Cardiac septum (tissue), 1 donor: ENCODE results near the gene DAAM1. TPM values are rescaled to one million over a fixed set of nuclear protein-coding genes. Genes with fewer than 3 reads are reported as not detected.

ENCODE experiments used
- DNase-seq: peaks from one replicate; pipeline ENCODE4 v3.0.0-alpha.2; 2020; ENCODE audit warnings: low spot score
- intact Hi-C: fragments of 100-400 bp; cut with DNase I; formaldehyde crosslinking; loops from one replicate; pipeline ENCODE4 v1.14.0; 2022
- total RNA-seq: library from RNA; stranded (reverse); fragmentation: NEBNext Ultra II Directional; extraction: Animal tissue kit (Norgen Biotek cat#: 25700); gene quantifications from one replicate; pipeline ENCODE4 v1.2.1, GENCODE V29; 2021
- donor health status: DM: no; HTN: no; CAD: no.

The DAAM1 gene
- total RNA-seq, 1 donor from 2014 or later = 83.8 TPM

- intact Hi-C loops = no loop called here
- DNase-seq = no peak
Observed at GRCh38 chr14:59273737-59274136, 85.3 kb downstream of the DAAM1 start.

GRCh38 chr14:59274991-59275391 lies 86.5 kb downstream of the DAAM1 start:
- intact Hi-C loops = no loop called here
- no peak for DNase-seq

GRCh38 chr14:59275668-59276067 lies 87.2 kb downstream of the DAAM1 start:
- no peak for DNase-seq
- intact Hi-C loops = loop anchor here (2.0 kb wide), 1 partner anchor 17 kb away; no protein-coding TSS in a partner anchor

GRCh38 chr14:59276235-59276634 lies 87.8 kb downstream of the DAAM1 start:
- DNase-seq = no peak
- intact Hi-C loops = loop anchor here (2.0 kb wide), 1 partner anchor 17 kb away; no protein-coding TSS in a partner anchor

GRCh38 chr14:59277659-59278058 lies 89.2 kb downstream of the DAAM1 start:
- intact Hi-C loops = loop anchor here (2.0 kb wide), 1 partner anchor 15 kb away; no protein-coding TSS in a partner anchor
- DNase-seq = no peak

GRCh38 chr14:59278111-59278510 lies 89.6 kb downstream of the DAAM1 start:
- intact Hi-C loops = no loop called here
- no peak for DNase-seq

- DNase-seq = no peak
- intact Hi-C loops = no loop called here
Observed at GRCh38 chr14:59280961-59281360, 92.5 kb downstream of the DAAM1 start.

- intact Hi-C loops = no loop called here
- DNase-seq = no peak
Observed at GRCh38 chr14:59281609-59282377, 93.3 kb downstream of the DAAM1 start.

- intact Hi-C loops = no loop called here
- no peak for DNase-seq
Observed at GRCh38 chr14:59282378-59282765, 93.9 kb downstream of the DAAM1 start.

- no peak for DNase-seq
- intact Hi-C loops = no loop called here
Observed at GRCh38 chr14:59283361-59283760, 94.9 kb downstream of the DAAM1 start.

GRCh38 chr14:59284059-59284458 lies 95.6 kb downstream of the DAAM1 start:
- intact Hi-C loops = no loop called here
- DNase-seq = no peak

GRCh38 chr14:59292028-59292427 lies 103.6 kb downstream of the DAAM1 start:
- no peak for DNase-seq
- intact Hi-C loops = loop anchor here (2.0 kb wide), 1 partner anchor 15 kb away; no protein-coding TSS in a partner anchor

- intact Hi-C loops = loop anchor here (2.0 kb wide), 1 partner anchor 16 kb away; no protein-coding TSS in a partner anchor
- no peak for DNase-seq
Observed at GRCh38 chr14:59292921-59293534, 104.6 kb downstream of the DAAM1 start.

GRCh38 chr14:59293935-59294661 lies 105.6 kb downstream of the DAAM1 start:
- intact Hi-C loops = loop anchor here (2.0 kb wide), 1 partner anchor 17 kb away; no protein-coding TSS in a partner anchor
- DNase-seq = no peak

GRCh38 chr14:59294662-59294992 lies 106.2 kb downstream of the DAAM1 start:
- intact Hi-C loops = no loop called here
- DNase-seq = no peak

GRCh38 chr14:59295951-59296350 lies 107.5 kb downstream of the DAAM1 start:
- intact Hi-C loops = no loop called here

GRCh38 chr14:59296508-59296907 lies 108.0 kb downstream of the DAAM1 start:
- intact Hi-C loops = no loop called here
- DNase-seq = no peak

More at GRCh38 chr14:59295951-59296350, 107.5 kb downstream of the DAAM1 start:
- no peak for DNase-seq

- DNase-seq = no peak
- intact Hi-C loops = no loop called here
Observed at GRCh38 chr14:59297071-59297776, 108.8 kb downstream of the DAAM1 start.

GRCh38 chr14:59299731-59300130 lies 111.3 kb downstream of the DAAM1 start:
- intact Hi-C loops = no loop called here
- DNase-seq = no peak

GRCh38 chr14:59301354-59301753 lies 112.9 kb downstream of the DAAM1 start:
- no peak for DNase-seq
- intact Hi-C loops = no loop called here
